OCI-LY7 (cell line): Measurements from ENCODE around the gene FMNL2. TPM values are rescaled to one million over a fixed set of nuclear protein-coding genes. Genes with fewer than 3 reads are reported as not detected.

Source experiments
- BruUV-seq: library from RNA; stranded (reverse); fragments of 400-500 nt; replicated peaks from 2 replicates; lab custom pipeline; 2021; lab: Mats Ljungman, UMichigan
- CTCF ChIA-PET: fragments of 300-600 bp; sonication (Branson Sonifier 250); formaldehyde crosslinking; loops from one replicate; lab custom pipeline; 2022; ENCODE audit warnings: antibody characterized with exemption; ENCODE audit not compliant: unreplicated experiment; lab: Charles Lee
- POLR2A ChIA-PET: fragments of 300-600 bp; sonication (Branson Sonifier 250); formaldehyde crosslinking; loops from one replicate; lab custom pipeline; 2022; ENCODE audit warnings: antibody characterized with exemption; lab: Charles Lee
- DNase-seq: peaks from one replicate; pipeline ENCODE4 v3.0.0-alpha.2; 2015; ENCODE audit warnings: low spot score
- H2AFZ ChIP-seq: fragments of 200-600 bp; sonication (generic), shearing (Covaris generic); 2 replicates; pipeline ENCODE4 v1.6.1; 2014; ENCODE audit warnings: mild to moderate bottlenecking, antibody characterized with exemption, low read length, moderate library complexity
- H3K27ac ChIP-seq: fragments of 200-600 bp; sonication (generic); 2 replicates; pipeline ENCODE4 v1.5.1; 2014; ENCODE audit warnings: mixed run types, low read depth, mild to moderate bottlenecking, moderate library complexity, low read length, inconsistent platforms; ENCODE audit not compliant: poor library complexity, severe bottlenecking
- H3K36me3 ChIP-seq: fragments of 200-600 bp; sonication (generic); 2 replicates; pipeline ENCODE4 v1.6.1; 2014; ENCODE audit warnings: mild to moderate bottlenecking, antibody characterized with exemption, low read length, moderate library complexity, mixed read lengths; ENCODE audit not compliant: insufficient read depth
- H3K4me1 ChIP-seq: fragments of 200-600 bp; sonication (generic); 2 replicates; pipeline ENCODE4 v1.5.1; 2014; ENCODE audit warnings: mild to moderate bottlenecking, low read length; ENCODE audit not compliant: insufficient read depth, poor library complexity, severe bottlenecking
- H3K4me2 ChIP-seq: fragments of 200-600 bp; sonication (generic); 2 replicates; pipeline ENCODE4 v1.6.1; 2014; ENCODE audit warnings: mild to moderate bottlenecking, low read length
- H3K4me3 ChIP-seq: fragments of 200-600 bp; sonication (generic); 2 replicates; pipeline ENCODE4 v1.5.1; 2014; ENCODE audit warnings: mild to moderate bottlenecking, low read depth, low read length; ENCODE audit not compliant: poor library complexity, severe bottlenecking
- H3K79me2 ChIP-seq: fragments of 200-600 bp; sonication (generic); 2 replicates; pipeline ENCODE4 v1.6.1; 2016; ENCODE audit warnings: low read depth, mild to moderate bottlenecking, low read length, moderate library complexity, mixed read lengths; ENCODE audit not compliant: insufficient read depth
- H3K9me2 ChIP-seq: fragments of 200-600 bp; sonication (generic); 2 replicates; pipeline ENCODE4 v1.6.1; 2016; ENCODE audit warnings: mild to moderate bottlenecking, low read length, mixed read lengths; ENCODE audit not compliant: insufficient read depth
- H3K9me3 ChIP-seq: fragments of 200-600 bp; sonication (generic); 2 replicates; pipeline ENCODE4 v1.6.1; 2014; ENCODE audit warnings: mild to moderate bottlenecking, mixed run types, low read length, mixed read lengths
- H4K20me1 ChIP-seq: fragments of 200-600 bp; sonication (generic); 2 replicates; pipeline ENCODE4 v1.6.1; 2014; ENCODE audit warnings: mild to moderate bottlenecking, antibody characterized with exemption, low read length, moderate library complexity, mixed read lengths; ENCODE audit not compliant: insufficient read depth
- EZH2phosphoT487 ChIP-seq: fragments of 200-600 bp; sonication (generic); IDR thresholded peaks from 2 replicates; pipeline ENCODE4 v1.6.1; 2018; ENCODE audit warnings: low read depth, borderline replicate concordance, mild to moderate bottlenecking, mixed run types, antibody characterized with exemption, low read length, moderate library complexity, mixed read lengths
- intact Hi-C: fragments of 100-400 bp; cut with micrococcal nuclease; formaldehyde crosslinking; loops from one replicate; pipeline ENCODE4 v1.10.0; 2022; ENCODE audit not compliant: unreplicated experiment
- total RNA-seq, 2 experiments: library from RNA; depleted of rRNA in 1 of 2; stranded (reverse); fragments of >200 nt in 1 of 2; shearing (Covaris generic) in 1 of 2; gene quantifications; 2 replicates each; pipeline ENCODE4 v1.2.3, GENCODE V29; 2014 to 2022
- TF ChIP-seq, protein P1 (sequence below): fragments of 200-600 bp; sonication (generic); conservative IDR thresholded peaks from 2 replicates; pipeline ENCODE4 v1.5.1; 2014; ENCODE audit warnings: mild to moderate bottlenecking, antibody characterized with exemption, low read length, moderate library complexity, mixed read lengths

FMNL2 gene
- total RNA-seq, 2 experiments from 2014 or later, result 0.03 to 0.21 TPM

DNA sequence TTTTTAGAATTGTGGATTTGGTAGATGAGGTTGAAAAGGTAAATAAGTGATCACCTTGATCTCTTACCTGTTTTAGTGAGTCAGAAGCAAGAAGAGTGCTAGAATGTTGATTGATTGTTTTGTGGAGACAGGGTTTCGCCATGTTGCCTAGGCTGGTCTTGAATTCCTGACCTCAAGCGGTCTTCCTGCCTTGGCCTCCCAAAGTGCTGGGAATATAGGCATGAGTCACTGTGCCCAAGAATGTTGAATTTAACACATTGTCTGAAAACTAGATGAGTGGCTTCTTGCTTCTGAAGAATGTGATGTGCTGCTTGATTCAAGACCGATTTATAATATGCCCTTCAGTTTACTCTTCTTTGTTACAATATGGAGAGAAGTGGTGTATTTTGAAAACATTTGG lies 121.3 kb downstream of the FMNL2 start:
- Histone ChIP-seq H3K4me3 (no peak overlapping the region), H3K4me1 (no peaks in the 10 kb centered on the region), H3K4me2 (no peak overlapping the region), H3K27ac (no peak overlapping the region), H3K36me3 (no peaks in the 10 kb centered on the region), H4K20me1 (no peaks in the 10 kb centered on the region), H3K9me2 (no peaks in the 10 kb centered on the region), H3K79me2 (no peaks in the 10 kb centered on the region), H2AFZ (no peak overlapping the region), H3K9me3 (no peaks in the 10 kb centered on the region)
- BruUV-seq, result no TSS peak
- CTCF ChIA-PET, result no interaction called here
- intact Hi-C loops, result no loop called here
- POLR2A ChIA-PET, result interaction anchor here (1.1 kb wide), 1 partner anchor 10 kb away, joined by 4 read pairs; no protein-coding TSS in a partner anchor
- DNase-seq, result no peak
- TF ChIP-seq, protein P1, sequence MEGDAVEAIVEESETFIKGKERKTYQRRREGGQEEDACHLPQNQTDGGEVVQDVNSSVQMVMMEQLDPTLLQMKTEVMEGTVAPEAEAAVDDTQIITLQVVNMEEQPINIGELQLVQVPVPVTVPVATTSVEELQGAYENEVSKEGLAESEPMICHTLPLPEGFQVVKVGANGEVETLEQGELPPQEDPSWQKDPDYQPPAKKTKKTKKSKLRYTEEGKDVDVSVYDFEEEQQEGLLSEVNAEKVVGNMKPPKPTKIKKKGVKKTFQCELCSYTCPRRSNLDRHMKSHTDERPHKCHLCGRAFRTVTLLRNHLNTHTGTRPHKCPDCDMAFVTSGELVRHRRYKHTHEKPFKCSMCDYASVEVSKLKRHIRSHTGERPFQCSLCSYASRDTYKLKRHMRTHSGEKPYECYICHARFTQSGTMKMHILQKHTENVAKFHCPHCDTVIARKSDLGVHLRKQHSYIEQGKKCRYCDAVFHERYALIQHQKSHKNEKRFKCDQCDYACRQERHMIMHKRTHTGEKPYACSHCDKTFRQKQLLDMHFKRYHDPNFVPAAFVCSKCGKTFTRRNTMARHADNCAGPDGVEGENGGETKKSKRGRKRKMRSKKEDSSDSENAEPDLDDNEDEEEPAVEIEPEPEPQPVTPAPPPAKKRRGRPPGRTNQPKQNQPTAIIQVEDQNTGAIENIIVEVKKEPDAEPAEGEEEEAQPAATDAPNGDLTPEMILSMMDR, result no peak
- no peak for TF ChIP-seq EZH2phosphoT487

DNA sequence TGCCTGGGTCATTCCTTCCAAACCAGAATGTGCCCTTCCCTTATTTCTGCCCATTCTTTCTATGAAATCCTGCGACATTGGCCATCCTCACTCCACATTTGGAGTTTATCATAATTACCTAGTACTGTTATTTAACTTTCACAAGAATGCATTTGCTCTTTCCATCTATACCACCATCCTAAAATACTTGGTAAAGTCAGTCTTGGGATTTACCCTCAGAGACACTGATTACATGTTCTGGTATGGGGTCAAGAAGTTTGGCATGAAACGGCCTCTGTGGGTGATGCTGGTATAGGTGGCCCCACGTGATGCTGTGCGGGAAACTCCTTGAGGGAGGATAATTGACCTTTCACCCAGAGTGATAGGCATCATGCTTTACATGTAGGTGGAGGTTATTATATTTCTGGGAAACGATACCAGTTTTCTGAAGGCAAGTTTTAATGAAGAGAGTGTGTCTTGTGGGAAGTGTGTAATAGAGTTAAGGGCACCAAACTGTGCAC lies 123.5 kb downstream of the FMNL2 start:
- H4K20me1 ChIP-seq, result no peaks in the 10 kb centered on the region
- no peaks in the 10 kb centered on the region for H3K4me1 ChIP-seq
- ChIA-PET POLR2A (no interaction called here), CTCF (no interaction called here)
- intact Hi-C loops, result no loop called here
- no peak for TF ChIP-seq EZH2phosphoT487
- TF ChIP-seq, protein P1, result no peak
- no peak for DNase-seq
- no peaks in the 10 kb centered on the region for H3K36me3 ChIP-seq
- H3K9me3 ChIP-seq, result no peaks in the 10 kb centered on the region
- no peaks in the 10 kb centered on the region for H3K9me2 ChIP-seq
- no peak overlapping the region for H3K4me2 ChIP-seq
- no peak overlapping the region for H3K4me3 ChIP-seq
- no peaks in the 10 kb centered on the region for H3K79me2 ChIP-seq
- no TSS peak for BruUV-seq
- no peak overlapping the region for H2AFZ ChIP-seq
- no peak overlapping the region for H3K27ac ChIP-seq

DNA sequence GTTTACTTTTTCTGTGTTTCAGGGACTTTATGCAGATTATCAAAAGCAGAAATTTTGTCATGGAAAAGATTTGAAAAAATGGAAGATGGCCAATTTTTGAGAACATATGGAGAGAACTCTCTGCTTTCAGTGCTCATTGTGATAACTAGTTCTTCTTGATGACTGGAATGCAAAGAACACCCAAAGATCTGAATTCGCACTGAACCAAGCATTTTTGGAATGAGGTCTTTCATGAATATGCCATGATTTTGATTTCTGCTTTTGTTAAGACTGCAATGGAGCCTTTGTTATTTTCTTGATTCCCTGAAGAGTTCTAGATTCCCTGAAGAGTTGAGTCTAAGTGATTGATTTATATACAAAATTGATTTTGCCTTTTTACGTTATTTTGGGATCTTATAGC lies 124.1 kb downstream of the FMNL2 start:
- H3K27ac ChIP-seq, result no peak overlapping the region
- DNase-seq, result no peak
- ChIA-PET CTCF (no interaction called here), POLR2A (no interaction called here)
- no peaks in the 10 kb centered on the region for H3K79me2 ChIP-seq
- no peaks in the 10 kb centered on the region for H3K4me1 ChIP-seq
- H3K9me3 ChIP-seq, result no peaks in the 10 kb centered on the region
- TF ChIP-seq, protein P1, result no peak
- TF ChIP-seq EZH2phosphoT487, result no peak
- H3K9me2 ChIP-seq, result no peaks in the 10 kb centered on the region
- no peaks in the 10 kb centered on the region for H3K36me3 ChIP-seq
- H2AFZ ChIP-seq, result no peak overlapping the region
- H3K4me3 ChIP-seq, result no peak overlapping the region
- no peaks in the 10 kb centered on the region for H4K20me1 ChIP-seq
- BruUV-seq, result no TSS peak
- intact Hi-C loops, result no loop called here
- H3K4me2 ChIP-seq, result no peak overlapping the region
